GM21515 (cell line): ENCODE data around the gene OLFML1.

Experiments used
- ATAC-seq: cut with Tn5 transposase; IDR thresholded peaks from one replicate; pipeline ENCODE4 v1.9.1; 2021; ENCODE audit not compliant: unreplicated experiment

OLFML1 gene

DNA sequence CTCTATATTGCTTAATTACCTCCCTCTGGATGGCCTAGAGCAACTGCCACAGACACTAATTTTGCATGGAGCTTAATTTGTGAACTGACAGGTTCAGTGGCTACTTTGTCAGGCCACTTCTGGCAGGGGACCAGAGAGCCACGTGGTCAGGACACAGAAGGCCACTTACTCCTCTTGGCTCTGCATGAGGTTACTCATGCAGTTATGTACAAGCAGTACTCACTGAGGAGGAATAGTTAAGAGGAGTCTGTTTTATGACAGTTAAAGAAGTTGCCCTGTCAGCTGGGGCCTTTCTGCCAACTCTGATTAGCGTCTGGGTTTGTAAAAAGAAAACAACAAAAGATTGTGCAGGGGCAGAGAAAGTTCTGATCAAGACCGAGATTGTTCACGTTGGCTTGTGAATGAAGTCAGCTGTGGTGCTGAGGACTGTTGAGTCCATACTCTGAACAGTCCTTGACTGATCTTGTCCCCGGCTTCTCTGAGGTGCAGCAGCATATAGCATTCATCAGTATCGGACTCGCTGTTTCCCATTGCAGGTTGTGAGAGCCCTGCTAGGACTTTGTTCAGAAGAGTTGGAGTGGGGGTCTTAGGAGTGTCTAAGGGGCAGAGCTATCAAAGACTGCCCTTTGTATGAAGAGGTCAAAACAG, 69.9 kb downstream of the OLFML1 start:
- no peak for ATAC-seq

DNA sequence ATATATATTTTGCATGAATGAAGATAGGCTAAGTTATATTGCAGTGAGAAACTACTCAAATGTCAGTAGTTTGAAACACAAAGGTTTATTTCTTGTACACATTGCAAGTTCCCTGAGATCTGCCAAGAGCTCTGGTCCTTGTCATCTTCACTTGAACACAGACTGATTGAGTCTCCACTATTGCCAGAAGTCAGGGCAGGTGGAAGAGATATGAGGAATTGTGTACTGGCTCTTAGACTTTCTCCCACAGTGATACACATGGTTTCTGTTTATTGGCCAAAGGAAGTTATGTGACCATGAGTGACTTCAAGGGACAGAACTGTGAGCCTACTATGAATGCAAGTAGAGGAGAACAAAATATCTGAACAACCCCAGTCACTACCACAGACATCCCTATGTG, 72.7 kb downstream of the OLFML1 start:
- ATAC-seq: no peak

DNA sequence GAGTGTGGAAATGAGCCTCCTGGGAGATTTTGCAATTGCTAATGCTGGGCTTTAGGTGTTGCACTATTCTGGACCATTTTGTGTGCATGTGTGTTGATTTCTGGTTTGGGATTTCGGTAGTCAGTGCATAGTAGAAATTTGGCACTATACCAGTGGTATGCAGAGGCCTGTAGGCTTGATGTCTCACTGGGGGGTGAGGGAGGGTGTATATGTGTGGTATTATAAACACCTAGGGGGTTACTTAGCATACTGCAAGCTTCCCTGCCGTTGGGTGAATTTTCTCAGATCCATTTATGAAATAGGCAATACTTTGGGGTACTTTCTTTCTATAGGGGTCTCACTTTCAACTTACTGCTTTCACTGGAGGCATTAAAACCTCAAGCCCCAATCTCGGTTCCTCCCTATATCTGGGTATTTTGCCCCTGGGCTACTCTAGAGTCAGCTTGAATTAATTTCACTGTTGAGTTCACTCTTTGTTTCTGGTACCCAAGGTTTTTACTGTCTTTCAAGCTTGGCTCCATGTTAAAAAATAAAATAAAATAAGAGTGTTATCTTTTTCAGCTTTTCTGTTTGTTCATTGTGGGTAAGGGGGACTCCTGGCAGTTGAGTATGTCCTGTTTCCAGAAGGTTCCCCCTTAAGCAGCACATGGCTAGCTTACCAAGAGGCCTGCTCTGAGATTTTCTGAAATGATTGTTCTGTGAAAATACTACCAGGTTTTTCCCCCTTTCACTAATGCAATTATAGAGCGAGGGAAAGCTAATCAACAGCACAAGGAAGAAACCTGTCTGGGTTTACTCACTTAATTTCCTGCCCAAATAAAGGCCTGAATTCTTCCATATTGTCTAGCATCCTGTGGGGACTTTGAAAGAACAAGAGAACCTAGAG, 74.3 kb downstream of the OLFML1 start:
- peak; percentile 51 for ATAC-seq
